HG03196 (cell line): Measurements from ENCODE around the gene SPATC1L.

Source experiments
- ATAC-seq: cut with Tn5 transposase; IDR thresholded peaks from one replicate; pipeline ENCODE4 v1.9.1; 2021; ENCODE audit not compliant: unreplicated experiment

Gene SPATC1L

DNA sequence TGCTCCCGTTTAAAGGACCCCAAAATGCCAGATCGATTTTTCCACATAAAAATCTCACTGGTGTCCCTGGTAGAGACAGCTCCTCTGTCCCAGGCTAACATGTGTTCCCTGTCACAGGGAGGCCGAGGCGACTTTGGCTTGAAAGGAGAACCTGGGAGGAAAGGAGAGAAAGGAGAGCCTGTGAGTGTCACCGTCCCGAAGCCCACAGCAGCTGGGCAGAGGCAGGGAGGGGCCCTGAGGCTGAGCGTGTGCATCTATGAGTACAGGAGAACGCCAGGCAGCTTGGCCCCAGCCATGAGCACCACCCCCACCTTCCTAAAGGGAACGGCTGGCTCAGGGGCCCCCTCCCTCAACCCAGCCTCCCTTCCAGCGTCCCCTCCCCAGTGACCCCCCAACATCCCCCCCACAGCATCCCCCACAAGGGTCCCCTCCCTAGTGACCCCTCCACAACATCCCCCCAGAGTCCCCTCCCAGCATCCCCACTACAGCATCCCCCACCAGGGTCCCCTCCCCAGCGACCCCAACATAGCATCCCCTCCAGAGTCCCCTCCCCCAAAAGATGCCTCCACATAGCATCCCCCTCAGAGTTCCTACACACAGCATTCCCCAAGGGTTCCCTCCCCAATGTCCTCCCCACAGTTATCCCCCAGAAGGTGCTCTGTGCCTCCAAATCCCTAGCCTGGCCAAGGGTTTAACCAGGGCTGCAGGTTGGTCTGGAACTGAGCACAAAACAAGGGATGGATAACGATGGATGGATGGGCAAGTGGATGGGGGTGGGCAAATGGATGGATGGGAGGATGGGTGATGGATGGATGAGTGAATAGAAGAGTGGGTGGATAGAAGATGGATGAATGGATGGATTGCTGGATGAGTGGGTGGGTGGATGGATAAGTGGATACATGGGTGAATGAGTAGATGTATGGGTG lies 61.2 kb downstream of the SPATC1L start:
- no peak for ATAC-seq

GRCh38 chr21:46122237-46122671 lies 62.0 kb downstream of the SPATC1L start:
- ATAC-seq = no peak

- ATAC-seq = no peak
Measured at GRCh38 chr21:46121286-46122221, 62.7 kb downstream of the SPATC1L start.

GRCh38 chr21:46120301-46121285 lies 63.7 kb downstream of the SPATC1L start:
- no peak for ATAC-seq

- no peak for ATAC-seq
Measured at GRCh38 chr21:46119637-46120271, 64.5 kb downstream of the SPATC1L start.

DNA sequence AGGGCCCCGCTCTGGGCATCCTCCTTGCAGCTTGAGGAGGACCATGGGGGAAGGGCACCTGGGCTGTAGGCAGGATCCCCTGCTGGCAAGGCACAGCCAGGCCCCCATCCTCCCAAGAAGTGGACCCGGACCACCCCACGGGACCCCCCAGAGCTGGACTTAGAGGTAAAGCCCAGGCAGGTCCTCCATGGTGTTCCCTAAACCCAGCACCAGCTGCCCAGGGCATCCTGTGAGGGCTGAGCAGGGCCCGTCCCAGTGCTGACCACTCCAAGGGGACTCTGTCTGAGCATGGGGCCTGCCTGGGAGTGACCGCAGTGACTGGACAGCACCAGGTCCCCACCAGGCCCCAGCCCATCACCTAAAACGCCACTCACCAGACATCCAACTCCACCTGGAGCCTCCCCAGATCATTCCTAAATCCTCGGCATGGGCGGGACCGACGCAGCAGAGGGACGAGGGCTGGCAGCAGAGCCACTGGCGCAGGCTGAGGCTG lies 65.1 kb downstream of the SPATC1L start:
- no peak for ATAC-seq

DNA sequence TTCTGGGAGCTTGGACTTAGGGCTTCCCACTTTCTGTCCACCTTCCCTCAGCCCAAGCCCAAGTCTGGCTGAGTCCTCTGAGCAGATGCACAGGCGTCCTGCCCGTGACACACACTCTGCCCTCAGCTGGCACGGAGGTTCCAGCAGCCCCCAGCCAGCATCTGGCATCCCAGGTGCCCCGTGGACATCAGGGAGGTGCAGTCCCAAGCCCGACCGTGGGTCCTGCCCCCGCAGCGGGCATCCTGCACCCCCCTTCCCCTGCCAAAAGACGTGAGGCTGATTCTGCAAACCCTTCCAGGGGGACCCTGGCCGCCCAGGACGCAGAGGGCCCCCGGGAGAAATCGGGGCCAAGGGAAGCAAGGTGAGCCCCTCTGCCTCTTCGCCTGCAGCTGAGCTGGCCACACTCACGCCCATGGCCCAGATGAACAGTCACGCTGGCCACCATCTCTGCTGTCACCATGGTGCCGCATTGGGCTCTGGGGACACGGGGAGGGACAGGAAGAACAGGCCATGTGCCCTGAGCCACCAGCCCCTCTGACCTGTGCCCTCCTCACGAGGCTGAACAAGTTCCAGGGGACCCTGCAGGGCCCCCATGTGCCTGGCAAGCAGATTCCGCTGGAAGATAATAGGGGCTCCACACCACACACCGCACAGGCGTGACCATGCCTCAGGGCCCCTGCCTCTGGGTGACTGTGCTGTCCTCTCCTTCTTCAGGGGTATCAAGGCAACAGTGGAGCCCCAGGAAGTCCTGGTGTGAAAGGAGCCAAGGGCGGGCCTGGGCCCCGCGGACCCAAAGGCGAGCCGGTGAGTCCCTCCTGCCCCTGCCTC lies 65.7 kb downstream of the SPATC1L start:
- no peak for ATAC-seq

DNA sequence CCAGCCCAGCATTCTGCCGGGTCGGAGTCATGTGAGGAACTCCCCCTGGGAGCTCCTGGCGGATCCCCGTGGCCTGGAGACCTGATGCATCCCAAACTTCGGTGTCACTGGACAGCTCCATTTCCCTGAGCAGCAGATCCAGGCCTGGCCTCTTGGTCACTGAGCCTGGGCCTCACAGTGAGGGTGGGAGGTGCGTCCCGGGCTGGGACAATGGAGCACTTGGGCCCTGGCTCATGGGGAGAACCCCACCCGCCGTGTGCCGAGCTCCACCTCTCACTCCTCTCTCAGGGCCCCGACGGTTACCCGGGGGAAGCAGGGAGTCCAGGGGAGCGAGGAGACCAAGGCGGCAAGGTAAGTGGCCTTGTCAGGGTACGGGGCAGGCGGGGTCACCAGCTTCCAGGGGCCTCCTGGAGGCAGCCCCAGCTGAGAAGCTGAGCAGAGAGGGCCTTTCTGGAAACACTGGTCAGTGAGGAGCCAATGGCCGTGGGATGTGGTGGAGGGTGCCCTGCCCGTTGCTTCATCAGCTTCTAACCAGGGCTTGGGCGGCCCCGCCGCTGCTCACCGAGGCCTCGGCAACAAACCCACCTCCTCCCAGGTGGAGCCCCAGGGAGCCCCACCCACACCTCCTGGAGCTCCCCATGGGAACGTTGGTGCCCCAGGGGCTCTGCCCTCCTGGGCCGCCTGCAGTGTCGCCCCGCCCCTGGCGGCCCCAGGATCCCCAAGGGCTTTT lies 66.5 kb downstream of the SPATC1L start:
- ATAC-seq = no peak

- no peak for ATAC-seq
Measured at GRCh38 chr21:46116776-46117585, 67.3 kb downstream of the SPATC1L start.

DNA sequence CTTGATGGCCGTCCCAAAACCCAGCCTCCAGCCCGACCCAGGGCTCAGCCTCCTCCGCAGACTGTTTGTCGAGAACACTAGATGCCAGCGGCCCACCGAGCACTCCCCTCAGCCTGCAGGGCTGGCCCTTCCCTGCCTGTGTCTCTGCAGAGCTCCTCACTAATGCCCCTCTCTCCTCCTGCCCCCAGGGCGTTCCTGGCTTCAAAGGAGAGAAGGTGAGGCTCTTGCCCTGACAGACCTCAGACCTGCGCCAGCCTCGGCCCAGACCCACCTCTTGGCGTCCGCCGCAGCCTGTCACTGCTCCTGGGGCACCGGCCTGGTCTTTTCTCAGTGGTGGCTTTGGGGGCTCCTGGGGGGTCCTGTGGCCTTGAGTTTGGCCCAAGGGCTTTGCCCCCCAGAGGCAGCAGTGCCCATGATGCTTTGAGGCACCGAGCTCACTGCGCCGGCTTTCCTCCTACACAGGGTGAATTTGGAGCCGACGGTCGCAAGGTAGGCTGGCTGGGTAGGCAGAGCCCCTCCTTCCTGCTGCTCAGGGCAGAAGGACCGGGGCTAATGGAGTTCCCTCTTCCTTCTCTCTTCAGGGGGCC lies 68.0 kb downstream of the SPATC1L start:
- ATAC-seq = no peak

DNA sequence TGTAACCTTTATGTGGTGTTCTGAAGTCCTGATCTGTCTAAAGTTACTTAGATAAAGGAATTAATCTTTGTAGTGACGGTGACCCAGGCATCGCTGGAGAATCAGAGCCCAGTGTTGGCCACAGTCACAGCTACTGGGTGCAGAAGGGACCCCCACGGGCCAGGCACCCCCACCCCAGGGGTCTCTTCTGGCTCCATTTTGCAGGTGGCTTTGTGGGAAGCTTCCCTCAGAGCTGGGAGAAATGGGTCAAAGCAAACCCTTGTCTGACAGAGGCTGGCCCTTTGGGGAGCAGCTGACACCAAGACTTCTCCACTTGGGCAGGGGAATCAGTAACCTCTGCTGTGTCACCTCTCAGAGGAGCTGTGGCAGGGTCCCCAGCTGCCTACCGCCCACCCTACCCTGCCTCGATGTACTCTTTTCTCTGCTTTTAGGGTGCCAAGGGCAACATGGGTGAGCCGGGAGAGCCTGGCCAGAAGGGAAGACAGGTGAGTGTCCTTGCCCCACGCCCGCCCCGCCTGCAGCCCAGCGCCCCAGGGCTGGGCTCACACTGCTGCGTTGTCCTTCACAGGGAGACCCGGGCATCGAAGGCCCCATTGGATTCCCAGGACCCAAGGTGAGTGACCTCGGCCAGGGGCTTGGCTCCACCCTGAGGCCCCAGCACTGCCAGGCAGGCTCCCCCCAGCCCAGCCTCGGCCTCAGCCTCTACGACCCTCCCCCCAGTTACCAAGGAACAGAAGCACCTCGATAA lies 68.6 kb downstream of the SPATC1L start:
- no peak for ATAC-seq

DNA sequence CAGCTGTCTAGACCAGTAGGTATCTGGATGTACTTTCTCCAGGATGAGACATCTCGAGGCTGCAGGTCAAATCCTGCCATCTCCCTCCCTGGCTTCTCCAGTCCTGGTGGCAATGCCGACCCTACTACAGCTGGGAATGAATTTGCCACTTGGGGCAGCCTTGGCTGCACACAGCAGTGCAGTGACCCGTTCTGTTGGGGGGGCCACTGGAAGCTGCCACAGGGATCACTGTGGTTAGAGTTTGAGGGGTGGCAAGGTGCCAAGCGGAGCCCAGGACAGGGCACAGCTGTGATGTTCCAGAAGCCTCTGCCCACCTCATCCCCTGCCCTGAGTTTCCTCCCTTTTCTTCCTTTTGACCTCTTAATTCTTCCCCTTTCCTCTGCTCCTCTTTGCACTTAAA lies 69.3 kb downstream of the SPATC1L start:
- no peak for ATAC-seq

- ATAC-seq = no peak
Measured at GRCh38 chr21:46113497-46114176, 70.6 kb downstream of the SPATC1L start.

GRCh38 chr21:46112725-46113215 lies 71.5 kb downstream of the SPATC1L start:
- no peak for ATAC-seq

GRCh38 chr21:46111857-46112724 lies 72.2 kb downstream of the SPATC1L start:
- ATAC-seq = no peak
